ENCODE measurements around the gene MARK3.

Gene MARK3

DNA sequence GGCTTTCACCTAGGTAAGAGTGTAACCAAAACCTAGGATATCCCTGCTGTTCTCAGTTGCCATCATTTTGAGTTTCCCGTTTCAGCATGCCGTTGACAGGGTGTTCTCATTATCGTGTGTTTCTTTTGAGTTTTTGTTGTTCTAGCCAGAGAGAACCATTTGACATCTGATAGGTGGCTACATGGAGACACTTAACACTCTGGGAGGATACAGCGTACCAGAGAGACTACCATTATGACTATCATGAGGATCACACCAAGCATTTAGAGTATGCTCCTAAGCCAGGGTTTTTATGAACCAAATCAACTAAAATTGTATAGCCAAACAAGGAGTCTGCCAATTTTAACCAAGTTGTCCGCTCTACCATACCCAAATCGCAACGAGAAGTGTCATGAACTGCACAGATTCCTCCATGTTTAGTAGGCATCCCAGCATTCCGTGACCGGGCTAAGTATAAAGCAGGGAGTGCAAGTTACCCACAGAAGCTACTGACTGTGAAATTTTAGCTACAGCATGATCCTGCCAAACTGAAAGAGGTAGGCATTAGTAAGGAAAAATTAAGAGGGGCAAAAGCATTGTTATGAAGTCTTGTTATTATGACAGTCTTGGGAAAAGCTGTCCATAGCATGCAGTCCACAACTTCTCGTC is 48.8 kb downstream of the MARK3 start:
- no peak overlapping the region for H3K9ac ChIP-seq
- H3K79me2 ChIP-seq (ENCODE audit: insufficient read depth, low read depth): no peaks in the 10 kb centered on the region; the same call in 1 of the 2 replicates
- H4K20me1 ChIP-seq (ENCODE audit: insufficient read depth): no peaks in the 10 kb centered on the region
- TF ChIP-seq, protein P1, sequence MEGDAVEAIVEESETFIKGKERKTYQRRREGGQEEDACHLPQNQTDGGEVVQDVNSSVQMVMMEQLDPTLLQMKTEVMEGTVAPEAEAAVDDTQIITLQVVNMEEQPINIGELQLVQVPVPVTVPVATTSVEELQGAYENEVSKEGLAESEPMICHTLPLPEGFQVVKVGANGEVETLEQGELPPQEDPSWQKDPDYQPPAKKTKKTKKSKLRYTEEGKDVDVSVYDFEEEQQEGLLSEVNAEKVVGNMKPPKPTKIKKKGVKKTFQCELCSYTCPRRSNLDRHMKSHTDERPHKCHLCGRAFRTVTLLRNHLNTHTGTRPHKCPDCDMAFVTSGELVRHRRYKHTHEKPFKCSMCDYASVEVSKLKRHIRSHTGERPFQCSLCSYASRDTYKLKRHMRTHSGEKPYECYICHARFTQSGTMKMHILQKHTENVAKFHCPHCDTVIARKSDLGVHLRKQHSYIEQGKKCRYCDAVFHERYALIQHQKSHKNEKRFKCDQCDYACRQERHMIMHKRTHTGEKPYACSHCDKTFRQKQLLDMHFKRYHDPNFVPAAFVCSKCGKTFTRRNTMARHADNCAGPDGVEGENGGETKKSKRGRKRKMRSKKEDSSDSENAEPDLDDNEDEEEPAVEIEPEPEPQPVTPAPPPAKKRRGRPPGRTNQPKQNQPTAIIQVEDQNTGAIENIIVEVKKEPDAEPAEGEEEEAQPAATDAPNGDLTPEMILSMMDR (conservative IDR thresholded peaks at IDR 0.05; ENCODE audit: low read depth, low read length): no peak
- H3K4me2 ChIP-seq: no peak overlapping the region
- H3K4me3 ChIP-seq (IDR thresholded peaks at IDR 0.05; ENCODE audit: insufficient read depth, low read depth, low read length): no peak overlapping the region
- no peaks in the 10 kb centered on the region for H3K36me3 ChIP-seq (ENCODE audit: insufficient read depth)
- no peak overlapping the region for H3K27ac ChIP-seq
- H3K27me3 ChIP-seq (ENCODE audit: insufficient read depth, low read depth): no peaks in the 10 kb centered on the region
- H3K4me1 ChIP-seq (ENCODE audit: low read depth, poor library complexity, severe bottlenecking): no peaks in the 10 kb centered on the region
- H2AFZ ChIP-seq (ENCODE audit: low read depth): no peak overlapping the region

DNA sequence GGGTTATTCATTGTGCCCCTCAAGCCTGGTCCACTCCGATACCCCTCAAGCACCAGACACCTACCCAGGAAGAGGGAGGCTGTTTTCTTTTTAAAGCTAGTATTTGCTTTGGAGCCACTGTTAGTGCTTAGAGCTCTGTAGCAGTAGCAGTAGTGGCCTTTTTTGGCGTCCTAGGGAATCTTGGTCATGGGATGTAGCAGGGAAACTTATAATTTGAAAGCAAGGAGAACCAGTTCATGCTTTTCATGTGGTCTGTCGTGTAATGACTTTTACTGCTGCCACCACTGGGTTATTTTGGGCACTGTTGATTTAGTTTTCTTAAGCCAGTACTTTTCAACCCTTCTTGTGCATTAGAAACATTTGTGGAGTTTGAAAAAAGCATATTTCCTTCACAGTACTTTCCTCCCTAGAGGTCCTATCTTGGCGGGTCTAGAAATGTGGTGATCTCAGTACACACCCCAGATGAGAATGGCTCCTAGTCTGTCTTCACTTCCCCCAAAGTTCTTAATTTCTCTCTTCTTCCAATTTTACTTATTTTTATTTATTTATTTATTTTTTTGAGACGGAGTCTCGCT is 49.7 kb downstream of the MARK3 start:
- no peaks in the 10 kb centered on the region for H4K20me1 ChIP-seq (ENCODE audit: insufficient read depth)
- H3K79me2 ChIP-seq (ENCODE audit: insufficient read depth, low read depth): no peaks in the 10 kb centered on the region; the same call in 1 of the 2 replicates
- no peak overlapping the region for H3K9ac ChIP-seq
- H3K27me3 ChIP-seq (ENCODE audit: insufficient read depth, low read depth): no peaks in the 10 kb centered on the region
- H3K36me3 ChIP-seq (ENCODE audit: insufficient read depth): no peaks in the 10 kb centered on the region
- H3K27ac ChIP-seq: no peak overlapping the region
- TF ChIP-seq, protein P1 (conservative IDR thresholded peaks at IDR 0.05; ENCODE audit: low read depth, low read length): no peak
- no peak overlapping the region for H2AFZ ChIP-seq (ENCODE audit: low read depth)
- no peak overlapping the region for H3K4me2 ChIP-seq
- no peaks in the 10 kb centered on the region for H3K4me1 ChIP-seq (ENCODE audit: low read depth, poor library complexity, severe bottlenecking)
- H3K4me3 ChIP-seq (IDR thresholded peaks at IDR 0.05; ENCODE audit: insufficient read depth, low read depth, low read length): no peak overlapping the region

GRCh38 chr14:103436533-103436932 is 51.3 kb downstream of the MARK3 start:
- no peaks in the 10 kb centered on the region for H4K20me1 ChIP-seq (ENCODE audit: insufficient read depth)
- H3K4me1 ChIP-seq (ENCODE audit: low read depth, poor library complexity, severe bottlenecking): no peaks in the 10 kb centered on the region
- H3K79me2 ChIP-seq (ENCODE audit: insufficient read depth, low read depth): no peaks in the 10 kb centered on the region; the same call in 1 of the 2 replicates
- H3K36me3 ChIP-seq (ENCODE audit: insufficient read depth): no peaks in the 10 kb centered on the region
- H3K9ac ChIP-seq: no peak overlapping the region
- H3K4me2 ChIP-seq: no peak overlapping the region
- TF ChIP-seq, protein P1 (conservative IDR thresholded peaks at IDR 0.05; ENCODE audit: low read depth, low read length): no peak
- H3K27me3 ChIP-seq (ENCODE audit: insufficient read depth, low read depth): no peaks in the 10 kb centered on the region
- H2AFZ ChIP-seq (ENCODE audit: low read depth): no peak overlapping the region
- no peak overlapping the region for H3K4me3 ChIP-seq (IDR thresholded peaks at IDR 0.05; ENCODE audit: insufficient read depth, low read depth, low read length)
- no peak overlapping the region for H3K27ac ChIP-seq

- H3K4me2 ChIP-seq: no peak overlapping the region
- TF ChIP-seq, protein P1 (conservative IDR thresholded peaks at IDR 0.05; ENCODE audit: low read depth, low read length): no peak
- peaks cover 16% of the 10 kb centered on the region; the same call in 1 of the 2 replicates for H3K79me2 ChIP-seq (ENCODE audit: insufficient read depth, low read depth)
- H3K27ac ChIP-seq: no peak overlapping the region
- H4K20me1 ChIP-seq (ENCODE audit: insufficient read depth): no peaks in the 10 kb centered on the region
- H3K9ac ChIP-seq: no peak overlapping the region
- H3K4me3 ChIP-seq (IDR thresholded peaks at IDR 0.05; ENCODE audit: insufficient read depth, low read depth, low read length): no peak overlapping the region
- no peaks in the 10 kb centered on the region for H3K36me3 ChIP-seq (ENCODE audit: insufficient read depth)
- no peaks in the 10 kb centered on the region for H3K27me3 ChIP-seq (ENCODE audit: insufficient read depth, low read depth)
- H3K4me1 ChIP-seq (ENCODE audit: low read depth, poor library complexity, severe bottlenecking): peaks cover 12% of the 10 kb centered on the region
- H2AFZ ChIP-seq (ENCODE audit: low read depth): no peak overlapping the region
Measured at GRCh38 chr14:103442288-103442687, 57.1 kb downstream of the MARK3 start.

Measured in KMS-11 (cell line).